ENCODE data around the gene NR1H2. TPM values are rescaled to one million over a fixed set of nuclear protein-coding genes. Genes with fewer than 3 reads are reported as not detected.

The NR1H2 gene
- total RNA-seq, 1 experiment from 2014 or later, result 38.3 TPM

DNA sequence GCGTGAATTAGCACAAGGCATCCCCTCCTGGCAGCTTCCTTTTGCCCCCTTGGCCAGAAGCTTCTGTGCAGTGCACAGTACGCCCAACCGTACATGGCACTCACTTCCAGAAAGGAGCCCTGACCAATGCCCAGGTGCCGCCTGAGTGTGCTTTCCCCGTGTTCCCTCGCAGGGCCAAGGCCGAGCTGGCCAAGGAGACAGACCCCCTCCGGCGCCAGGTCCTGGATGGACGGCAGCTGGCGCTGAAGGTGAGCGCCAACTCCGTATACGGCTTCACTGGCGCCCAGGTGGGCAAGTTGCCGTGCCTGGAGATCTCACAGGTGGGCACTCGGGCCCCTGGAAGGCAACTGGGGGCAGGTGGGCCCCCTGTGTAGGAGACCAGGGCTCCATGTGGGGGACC, 33.1 kb downstream of the NR1H2 start:
- TF ChIP-seq CTCF (IDR thresholded peaks at IDR 0.05; ENCODE audit: insufficient read depth in 1 of 2, low read depth in 1 of 2, low read length in 1 of 2, severe bottlenecking in 1 of 2, unreplicated experiment in 1 of 2), result no peak
- H3K4me3 ChIP-seq (ENCODE audit: low read depth, low read length), result no peak overlapping the region
- ChIA-PET CTCF (interaction anchor here (1.4 to 1.6 kb wide), 2 partner anchors 41 to 51 kb away, joined by 4 to 6 read pairs; no protein-coding TSS in a partner anchor), POLR2A (interaction anchor here (0.5 kb wide), 1 partner anchor 101 kb away, joined by 3 read pairs; the partner anchor contains the start of gene JOSD2)
- no TSS peak for BruUV-seq (replicated peaks)
- Mint-ChIP-seq H3K9me3 (ENCODE audit: unreplicated experiment) (no peaks in the 10 kb centered on the region), H3K27me3 (ENCODE audit: insufficient read depth, unreplicated experiment) (no peaks in the 10 kb centered on the region), H3K27ac (ENCODE audit: unreplicated experiment) (no peak overlapping the region), H3K4me3 (ENCODE audit: unreplicated experiment) (no peak overlapping the region), H3K4me1 (ENCODE audit: low read depth, unreplicated experiment) (no peaks in the 10 kb centered on the region), H3K36me3 (ENCODE audit: insufficient read depth, unreplicated experiment) (peaks cover 68% of the 10 kb centered on the region)
- intact Hi-C loops (cut with micrococcal nuclease; ENCODE audit: unreplicated experiment), result no loop called here
- no peaks in the 10 kb centered on the region for H3K27me3 ChIP-seq (replicated peaks; ENCODE audit: control insufficient read depth, insufficient read depth, low read length)
- no peak for DNase-seq
- H3K36me3 ChIP-seq (ENCODE audit: control insufficient read depth, insufficient read depth, low read length), result peaks cover 7% of the 10 kb centered on the region
- no peaks in the 10 kb centered on the region for H3K9me3 ChIP-seq
- H3K4me1 ChIP-seq, result peaks cover 11% of the 10 kb centered on the region

GRCh38 chr19:50410109-50410508, 33.9 kb downstream of the NR1H2 start:
- Mint-ChIP-seq H3K27me3 (ENCODE audit: insufficient read depth, unreplicated experiment) (no peaks in the 10 kb centered on the region), H3K9me3 (ENCODE audit: unreplicated experiment) (no peaks in the 10 kb centered on the region), H3K4me3 (ENCODE audit: unreplicated experiment) (no peak overlapping the region), H3K36me3 (ENCODE audit: insufficient read depth, unreplicated experiment) (peaks cover 74% of the 10 kb centered on the region), H3K4me1 (ENCODE audit: low read depth, unreplicated experiment) (no peaks in the 10 kb centered on the region), H3K27ac (ENCODE audit: unreplicated experiment) (no peak overlapping the region)
- Histone ChIP-seq H3K27me3 (replicated peaks; ENCODE audit: control insufficient read depth, insufficient read depth, low read length) (no peaks in the 10 kb centered on the region), H3K4me3 (ENCODE audit: low read depth, low read length) (no peak overlapping the region), H3K36me3 (ENCODE audit: control insufficient read depth, insufficient read depth, low read length) (peaks cover 7% of the 10 kb centered on the region), H3K4me1 (peaks cover 11% of the 10 kb centered on the region), H3K9me3 (no peaks in the 10 kb centered on the region)
- no peak for TF ChIP-seq CTCF (IDR thresholded peaks at IDR 0.05; ENCODE audit: insufficient read depth in 1 of 2, low read depth in 1 of 2, low read length in 1 of 2, severe bottlenecking in 1 of 2, unreplicated experiment in 1 of 2)
- BruUV-seq (replicated peaks), result no TSS peak
- no peak for DNase-seq
- intact Hi-C loops (cut with micrococcal nuclease; ENCODE audit: unreplicated experiment), result no loop called here
- ChIA-PET POLR2A (no interaction called here), CTCF (interaction anchor here (1.4 to 1.6 kb wide), 2 partner anchors 41 to 50 kb away, joined by 4 to 6 read pairs; no protein-coding TSS in a partner anchor)

DNA sequence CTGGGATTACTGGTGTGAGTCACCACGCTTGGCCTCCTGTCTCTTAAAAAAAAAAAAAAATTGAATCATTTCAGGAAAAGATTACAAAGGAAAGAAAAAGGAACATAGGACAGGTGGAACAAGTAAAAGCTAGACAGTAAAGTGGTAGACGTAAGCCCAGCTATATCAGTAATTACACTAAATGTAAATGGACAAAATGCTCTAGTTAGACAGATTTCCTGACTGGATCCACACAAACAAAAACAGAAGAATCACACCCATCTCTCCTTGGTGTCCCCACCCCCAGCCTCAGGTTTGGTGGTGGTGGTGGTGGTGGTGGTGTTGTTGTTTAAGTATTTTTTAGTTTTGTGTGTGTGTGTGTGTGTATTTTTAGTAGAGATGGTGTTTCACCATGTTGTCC, 36.2 kb downstream of the NR1H2 start:
- TF ChIP-seq CTCF (IDR thresholded peaks at IDR 0.05; ENCODE audit: insufficient read depth in 1 of 2, low read depth in 1 of 2, low read length in 1 of 2, severe bottlenecking in 1 of 2, unreplicated experiment in 1 of 2), result no peak
- peaks cover 7% of the 10 kb centered on the region for H3K36me3 ChIP-seq (ENCODE audit: control insufficient read depth, insufficient read depth, low read length)
- peaks cover 63% of the 10 kb centered on the region for H3K36me3 Mint-ChIP-seq (ENCODE audit: insufficient read depth, unreplicated experiment)
- ChIA-PET POLR2A (interaction anchor here (0.7 kb wide), 2 partner anchors 48 to 88 kb away, joined by 3 read pairs; no protein-coding TSS in a partner anchor), CTCF (interaction anchor here (0.5 to 1.7 kb wide), 2 partner anchors 44 to 45 kb away, joined by 5 to 7 read pairs; no protein-coding TSS in a partner anchor)
- no peaks in the 10 kb centered on the region for H3K27me3 Mint-ChIP-seq (ENCODE audit: insufficient read depth, unreplicated experiment)
- intact Hi-C loops (cut with micrococcal nuclease; ENCODE audit: unreplicated experiment), result no loop called here
- H3K27me3 ChIP-seq (replicated peaks; ENCODE audit: control insufficient read depth, insufficient read depth, low read length), result no peaks in the 10 kb centered on the region
- H3K27ac Mint-ChIP-seq (ENCODE audit: unreplicated experiment), result no peak overlapping the region
- no TSS peak for BruUV-seq (replicated peaks)
- no peaks in the 10 kb centered on the region for H3K9me3 Mint-ChIP-seq (ENCODE audit: unreplicated experiment)
- DNase-seq, result no peak
- H3K4me3 Mint-ChIP-seq (ENCODE audit: unreplicated experiment), result no peak overlapping the region
- H3K4me1 Mint-ChIP-seq (ENCODE audit: low read depth, unreplicated experiment), result no peaks in the 10 kb centered on the region
- no peaks in the 10 kb centered on the region for H3K9me3 ChIP-seq
- no peak overlapping the region for H3K4me3 ChIP-seq (ENCODE audit: low read depth, low read length)
- H3K4me1 ChIP-seq, result peaks cover 11% of the 10 kb centered on the region

Measured in Caco-2 (cell line).